GM23248 (cell line): ENCODE data around the gene R3HDM2.

ENCODE experiments used
- EZH2 ChIP-seq: fragments of 200-600 bp; sonication (generic); IDR thresholded peaks from 2 replicates; pipeline ENCODE4 v1.6.1; 2018; ENCODE audit warnings: antibody characterized with exemption, mild to moderate bottlenecking; ENCODE audit not compliant: insufficient read depth, poor library complexity, severe bottlenecking
- EZH2phosphoT487 ChIP-seq: fragments of 200-600 bp; sonication (generic); IDR thresholded peaks from 2 replicates; pipeline ENCODE4 v1.6.1; 2018; ENCODE audit warnings: antibody characterized with exemption, moderate library complexity, mild to moderate bottlenecking, low read depth; ENCODE audit not compliant: insufficient read depth

GRCh38 chr12:57465747-57466505 lies 35.1 kb upstream of the R3HDM2 start:
- no peak for TF ChIP-seq EZH2
- TF ChIP-seq EZH2phosphoT487, result no peak
